GM12878 (cell line): ENCODE data around the gene PRKAG2.
A peak's percentile ranks its signal among the peaks of the same experiment; 100 is the strongest.
"Not testable (repeated sequence)": the region's sequence is repeated elsewhere in the genome, so short reads cannot be mapped to it uniquely, and the experiment has no call there.

Experiments used
- CBX3 ChIP-seq: fragments of 200-600 bp; sonication (generic); IDR thresholded peaks from 2 replicates; pipeline ENCODE4 v1.6.1; 2016; ENCODE audit warnings: low read depth, borderline replicate concordance
- CTCF ChIP-seq, 3 experiments: IDR thresholded peaks in 2 of 3; conservative IDR thresholded peaks in 1 of 3; 2 replicates each; pipeline ENCODE4 v1.5.1; 2011; ENCODE audit warnings: low read depth in 3 of 3, low read length in 3 of 3, mild to moderate bottlenecking in 3 of 3, control low read depth in 2 of 3, moderate library complexity in 2 of 3, inconsistent platforms in 1 of 3, mixed read lengths in 1 of 3; ENCODE audit not compliant: control insufficient read depth in 2 of 3, insufficient read depth in 1 of 3; ENCODE audit errors: extremely low read depth in 1 of 3
- MAX ChIP-seq: IDR thresholded peaks from 2 replicates; pipeline ENCODE4 v1.6.1; 2012; ENCODE audit warnings: low read depth, low read length, improper control_type of control experiment
- NBN ChIP-seq: fragments of 450-650 bp; IDR thresholded peaks from 2 replicates; pipeline ENCODE4 v1.6.1; 2016

- TF ChIP-seq CBX3, NBN, MAX: not testable (repeated sequence)
- peak in 1 of 3 experiments; percentile 0; a peak in 1 of 6 replicates for TF ChIP-seq CTCF (IDR thresholded peaks at IDR 0.05 in 2 of 3, conservative IDR thresholded peaks at IDR 0.05 in 1 of 3; ENCODE audit: control insufficient read depth in 2 of 3, extremely low read depth in 1 of 3, insufficient read depth in 1 of 3, low read depth in 3 of 3, low read length in 3 of 3)
Measured at GRCh38 chr7:151518947-151519764, 357.8 kb downstream of the PRKAG2 start.
